Measurements from ENCODE around the gene CGB3. TPM values are rescaled to one million over a fixed set of nuclear protein-coding genes. Genes with fewer than 3 reads are reported as not detected.
"Not testable (repeated sequence)": the region's sequence is repeated elsewhere in the genome, so short reads cannot be mapped to it uniquely, and the experiment has no call there.

Gene CGB3
- total RNA-seq, result not detected
- polyA plus RNA-seq, result not detected

DNA sequence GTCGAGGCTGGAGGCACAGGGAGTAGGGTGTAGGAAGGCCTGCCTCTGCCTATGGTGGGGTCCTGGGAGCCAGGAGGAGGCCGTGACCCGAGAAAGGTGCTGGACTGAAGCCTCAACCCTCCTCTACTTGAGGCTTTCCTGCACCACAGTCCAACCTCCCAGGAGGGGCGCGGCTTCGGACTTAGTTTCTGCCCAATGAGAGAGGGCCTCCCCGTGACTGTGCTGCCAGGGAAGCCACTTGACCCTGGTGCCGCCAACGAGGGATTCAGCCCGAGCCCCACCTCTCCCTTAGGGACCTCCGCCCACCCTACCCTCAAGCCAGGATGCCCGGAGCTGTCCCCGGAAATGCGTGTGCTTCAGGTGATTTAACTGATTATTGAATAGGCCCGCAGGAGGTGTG is at the start of gene CGB3:
Gene CGB3, minus strand, starts transcription at position 101 of the 400 bp plus-strand sequence. CDS start 362 bp downstream, outside the sequence.
- intact Hi-C loops (cut with DNase I); H3K27ac ChIP-seq; H3K36me3 ChIP-seq; H3K4me3 ChIP-seq; H3K9me3 ChIP-seq; H3K4me1 ChIP-seq; DNase-seq: not testable (repeated sequence)
- 40 to 67% methylated on average over 13 of the region's 15 CpGs for WGBS, 2 donors
- H3K27me3 ChIP-seq, result peaks cover 5 to 26% (median 13%) of the 10 kb centered on the region in 3 donors

DNA sequence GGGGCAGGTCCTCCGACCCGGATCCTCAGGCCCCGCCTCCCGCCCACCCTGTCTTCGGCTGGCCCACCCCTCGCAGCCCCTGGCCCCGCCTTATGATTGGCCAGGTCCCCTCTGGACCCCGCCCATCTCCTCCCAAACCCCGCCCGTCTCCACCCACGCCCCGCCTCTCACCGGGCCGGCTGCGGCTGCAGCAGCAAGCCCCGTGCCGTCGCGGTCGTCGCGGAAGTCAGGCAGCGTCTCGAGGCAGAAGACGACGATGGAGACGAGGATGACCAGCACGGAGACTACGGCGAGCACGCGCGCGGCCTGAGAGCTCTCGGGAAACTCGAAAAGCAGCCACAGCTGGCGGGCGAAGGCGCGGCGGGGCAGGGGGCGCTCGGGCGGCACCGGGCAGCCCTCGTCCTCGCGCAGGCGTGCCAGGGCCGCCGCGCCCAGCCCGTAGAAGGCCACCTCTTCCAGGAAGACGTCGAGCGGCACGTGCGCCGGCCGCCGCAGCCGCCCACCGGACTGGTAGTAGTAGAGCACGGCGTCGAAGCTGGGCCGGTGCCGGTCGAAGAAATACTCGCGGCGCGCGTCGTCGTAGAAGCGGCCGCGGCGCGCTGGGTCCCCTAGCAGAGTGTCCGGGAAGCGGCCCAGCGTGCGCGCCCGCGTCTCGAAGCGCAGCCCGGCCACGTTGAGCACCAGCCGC is 47.9 kb upstream of the CGB3 start:
- TF ChIP-seq EP300 (IDR thresholded peaks at IDR 0.05) (no peak), POLR2A (IDR thresholded peaks at IDR 0.05) (no peak), POLR2AphosphoS5 (IDR thresholded peaks at IDR 0.05) (no peak)
- TF ChIP-seq, protein P1, sequence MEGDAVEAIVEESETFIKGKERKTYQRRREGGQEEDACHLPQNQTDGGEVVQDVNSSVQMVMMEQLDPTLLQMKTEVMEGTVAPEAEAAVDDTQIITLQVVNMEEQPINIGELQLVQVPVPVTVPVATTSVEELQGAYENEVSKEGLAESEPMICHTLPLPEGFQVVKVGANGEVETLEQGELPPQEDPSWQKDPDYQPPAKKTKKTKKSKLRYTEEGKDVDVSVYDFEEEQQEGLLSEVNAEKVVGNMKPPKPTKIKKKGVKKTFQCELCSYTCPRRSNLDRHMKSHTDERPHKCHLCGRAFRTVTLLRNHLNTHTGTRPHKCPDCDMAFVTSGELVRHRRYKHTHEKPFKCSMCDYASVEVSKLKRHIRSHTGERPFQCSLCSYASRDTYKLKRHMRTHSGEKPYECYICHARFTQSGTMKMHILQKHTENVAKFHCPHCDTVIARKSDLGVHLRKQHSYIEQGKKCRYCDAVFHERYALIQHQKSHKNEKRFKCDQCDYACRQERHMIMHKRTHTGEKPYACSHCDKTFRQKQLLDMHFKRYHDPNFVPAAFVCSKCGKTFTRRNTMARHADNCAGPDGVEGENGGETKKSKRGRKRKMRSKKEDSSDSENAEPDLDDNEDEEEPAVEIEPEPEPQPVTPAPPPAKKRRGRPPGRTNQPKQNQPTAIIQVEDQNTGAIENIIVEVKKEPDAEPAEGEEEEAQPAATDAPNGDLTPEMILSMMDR (IDR thresholded peaks at IDR 0.05), result no peak
- Histone ChIP-seq H3K27me3 (peaks cover 17 to 75% (median 58%) of the 10 kb centered on the region in 3 donors), H3K4me3 (no peak overlapping the region), H3K4me1 (peaks cover 0 to 8% (median 6%) of the 10 kb centered on the region in 4 donors), H3K36me3 (no peaks in the 10 kb centered on the region), H3K27ac (no peak overlapping the region), H3K9me3 (no peaks in the 10 kb centered on the region)
- intact Hi-C loops (cut with DNase I), result no loop called here
- 6 to 10% methylated on average over 93 of the region's 93 CpGs for WGBS, 2 donors
- no peak for DNase-seq

DNA sequence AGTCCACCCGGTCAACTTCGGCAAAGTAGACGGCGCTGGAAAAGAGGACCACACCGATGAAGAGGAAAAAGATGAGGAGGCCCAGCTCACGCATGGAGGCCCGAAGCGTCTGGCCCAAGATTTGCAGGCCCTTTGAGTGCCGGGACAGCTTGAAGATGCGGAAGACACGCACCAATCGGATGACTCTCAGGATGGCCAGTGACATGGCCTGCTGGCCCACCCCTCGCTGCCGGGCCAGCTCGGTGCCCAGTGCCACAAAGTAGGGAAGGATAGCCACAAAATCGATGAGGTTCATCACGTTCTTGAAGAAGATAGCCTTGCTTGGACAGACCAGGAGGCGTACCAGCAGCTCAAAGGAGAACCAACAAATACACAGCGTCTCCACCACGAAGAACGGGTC is 46.3 kb upstream of the CGB3 start:
- H3K27me3 ChIP-seq, result peaks cover 17 to 90% (median 65%) of the 10 kb centered on the region in 3 donors
- intact Hi-C loops (cut with DNase I), result no loop called here
- no peak for DNase-seq
- no peak overlapping the region for H3K27ac ChIP-seq
- peaks cover 0 to 8% (median 6%) of the 10 kb centered on the region in 4 donors for H3K4me1 ChIP-seq
- no peak for TF ChIP-seq POLR2AphosphoS5 (IDR thresholded peaks at IDR 0.05)
- no peak for TF ChIP-seq POLR2A (IDR thresholded peaks at IDR 0.05)
- TF ChIP-seq, protein P1 (IDR thresholded peaks at IDR 0.05), result no peak
- no peak for TF ChIP-seq EP300 (IDR thresholded peaks at IDR 0.05)
- no peaks in the 10 kb centered on the region for H3K9me3 ChIP-seq
- WGBS, 2 donors, result 95 to 96% methylated on average over 21 of the region's 21 CpGs
- H3K4me3 ChIP-seq, result no peak overlapping the region
- no peaks in the 10 kb centered on the region for H3K36me3 ChIP-seq

DNA sequence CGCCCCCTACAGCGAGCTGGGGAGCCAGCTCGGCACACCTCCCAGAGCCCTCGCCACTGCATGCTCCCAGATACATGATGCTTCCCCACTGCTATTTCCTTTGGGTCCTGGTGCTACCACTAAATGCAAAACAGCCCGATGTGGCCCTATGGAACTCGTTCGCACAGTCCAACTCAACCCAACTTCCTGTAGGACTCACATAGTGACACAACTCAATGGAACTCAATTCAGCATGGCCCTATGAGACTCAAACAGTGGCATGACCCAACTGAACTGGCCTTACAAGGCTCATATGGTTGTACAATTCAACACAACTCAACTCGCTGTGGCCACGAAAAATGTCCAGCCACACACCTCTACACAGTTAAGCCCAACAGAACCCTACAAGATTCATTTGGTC is 44.9 kb upstream of the CGB3 start:
- H3K27me3 ChIP-seq, result peaks cover 24 to 97% (median 73%) of the 10 kb centered on the region in 3 donors
- no peak overlapping the region for H3K27ac ChIP-seq
- H3K4me3 ChIP-seq, result no peak overlapping the region
- TF ChIP-seq, protein P1 (IDR thresholded peaks at IDR 0.05), result no peak
- no peak for TF ChIP-seq POLR2A (IDR thresholded peaks at IDR 0.05)
- no peak for TF ChIP-seq EP300 (IDR thresholded peaks at IDR 0.05)
- no peak for TF ChIP-seq POLR2AphosphoS5 (IDR thresholded peaks at IDR 0.05)
- H3K9me3 ChIP-seq, result no peaks in the 10 kb centered on the region
- no peak for DNase-seq
- peaks cover 0 to 18% (median 12%) of the 10 kb centered on the region in 4 donors for H3K4me1 ChIP-seq
- WGBS, 2 donors, result 92 to 93% methylated on average over 9 of the region's 9 CpGs
- H3K36me3 ChIP-seq, result no peaks in the 10 kb centered on the region
- intact Hi-C loops (cut with DNase I), result no loop called here

DNA sequence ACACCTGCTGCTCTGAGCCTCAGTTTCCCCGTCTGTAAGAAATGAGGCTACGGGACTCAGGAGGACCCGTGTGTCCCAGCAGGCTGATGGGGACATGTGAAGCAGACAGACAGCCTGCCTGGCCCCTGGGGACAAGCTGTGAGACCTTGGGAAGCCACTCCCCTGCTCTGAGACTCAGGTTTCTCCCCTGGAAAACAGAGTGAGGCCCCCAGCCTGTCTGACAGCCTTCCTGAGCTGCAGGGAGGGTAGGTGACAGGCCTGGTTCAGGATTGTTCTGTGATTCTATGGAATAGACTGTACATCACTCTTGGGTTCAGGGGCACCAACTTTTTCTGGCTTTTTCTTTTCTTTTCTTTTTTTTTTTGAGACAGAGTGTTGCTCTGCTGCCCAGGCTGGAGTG is 43.4 kb upstream of the CGB3 start:
- Histone ChIP-seq H3K4me1 (peaks cover 0 to 18% (median 12%) of the 10 kb centered on the region in 4 donors), H3K36me3 (no peaks in the 10 kb centered on the region), H3K9me3 (no peaks in the 10 kb centered on the region), H3K4me3 (no peak overlapping the region), H3K27ac (no peak overlapping the region), H3K27me3 (peaks cover 16 to 97% (median 72%) of the 10 kb centered on the region in 3 donors)
- no peak for DNase-seq
- TF ChIP-seq POLR2A (IDR thresholded peaks at IDR 0.05) (no peak), POLR2AphosphoS5 (IDR thresholded peaks at IDR 0.05) (no peak)
- TF ChIP-seq, protein P1 (IDR thresholded peaks at IDR 0.05), result no peak
- intact Hi-C loops (cut with DNase I), result no loop called here
- 51 to 57% methylated on average over 3 of the region's 3 CpGs for WGBS, 2 donors
